ENCODE data around the gene MYO3B. TPM values are rescaled to one million over a fixed set of nuclear protein-coding genes. Genes with fewer than 3 reads are reported as not detected.

MYO3B gene
- total RNA-seq, 1 experiment from 2014 or later: 0.63 TPM

DNA sequence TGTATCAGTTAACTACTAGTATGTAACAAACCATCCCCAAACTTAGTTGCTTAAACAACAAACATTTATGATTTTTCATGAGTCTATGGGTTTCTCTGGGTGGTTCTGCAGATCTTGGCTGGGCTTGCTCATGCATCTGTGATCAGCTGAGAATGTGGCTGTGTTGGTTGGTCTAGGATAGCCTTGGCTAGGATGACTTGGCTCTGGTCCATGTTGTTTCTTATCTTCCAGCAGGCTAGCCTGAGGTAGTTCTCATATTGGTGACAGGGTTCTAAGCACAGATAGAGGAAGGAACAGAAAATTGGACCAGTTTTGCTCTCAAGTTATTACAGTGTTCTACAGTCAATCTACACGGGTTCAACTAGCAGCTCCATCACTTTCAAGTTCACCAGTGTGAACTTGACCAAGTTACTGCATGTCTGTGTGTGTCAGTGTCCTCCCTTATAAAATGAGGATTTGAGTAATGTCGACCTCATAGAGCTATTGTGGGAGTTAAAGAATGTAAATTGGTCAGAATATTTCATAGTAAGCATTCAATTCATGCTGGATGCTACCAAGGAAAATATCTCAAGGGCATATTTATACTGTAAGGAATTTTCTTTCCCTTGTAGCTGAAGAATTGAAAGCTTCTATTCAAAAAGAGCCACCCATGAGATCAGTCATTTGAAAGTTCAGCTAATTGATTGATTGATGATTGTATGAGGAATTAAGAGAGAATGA is 65.3 kb downstream of the MYO3B start:
- no peak overlapping the region for H3K4me2 ChIP-seq (ENCODE audit: insufficient read depth, insufficient read length, low read length)
- no peaks in the 10 kb centered on the region for H3K9me3 ChIP-seq (ENCODE audit: control insufficient read depth, low read depth, low read length)
- H3K9ac ChIP-seq (ENCODE audit: extremely low read depth, insufficient read length, low read length): no peak overlapping the region
- no peak overlapping the region for H3T11ph ChIP-seq (ENCODE audit: low read length)
- H3K27me3 ChIP-seq (ENCODE audit: insufficient read depth, low read length): no peaks in the 10 kb centered on the region
- H3K4me1 ChIP-seq (ENCODE audit: insufficient read depth, low read length): no peaks in the 10 kb centered on the region
- no peaks in the 10 kb centered on the region for H3K23me2 ChIP-seq (ENCODE audit: insufficient read length, low read depth, low read length, poor library complexity, severe bottlenecking)
- H3K4ac ChIP-seq (ENCODE audit: low read depth, low read length): no peak overlapping the region
- Mint-ChIP-seq H3K27ac (no peak overlapping the region), H3K27me3 (ENCODE audit: low read depth) (no peaks in the 10 kb centered on the region), H3K9me3 (no peaks in the 10 kb centered on the region), H3K4me1 (peaks cover 7% of the 10 kb centered on the region in 2 experiments; a peak in 3 of 4 replicates), H3K36me3 (ENCODE audit: insufficient read depth in 1 of 3, low read depth in 3 of 3) (no peaks in the 10 kb centered on the region), H3K4me3 (no peak overlapping the region)
- no peak overlapping the region for H3K23ac ChIP-seq (ENCODE audit: insufficient read length, low read depth, low read length)
- no peak overlapping the region for H4K5ac ChIP-seq (ENCODE audit: insufficient read length, low read depth, low read length)
- H3K14ac ChIP-seq (ENCODE audit: insufficient read depth, low read length): no peak overlapping the region
- no peak overlapping the region for H2BK5ac ChIP-seq (ENCODE audit: insufficient read length, low read length)
- H2AK5ac ChIP-seq (ENCODE audit: insufficient read length, low read length): no peak overlapping the region
- H3K79me1 ChIP-seq (ENCODE audit: insufficient read depth, low read depth, low read length, poor library complexity, severe bottlenecking): no peaks in the 10 kb centered on the region
- H3K27ac ChIP-seq (ENCODE audit: insufficient read length, low read depth, low read length): no peak overlapping the region
- no peak for DNase-seq
- H3K18ac ChIP-seq (ENCODE audit: insufficient read length, low read depth, low read length): no peak overlapping the region
- WGBS (ENCODE audit: extremely low coverage, insufficient read length, low lambda C conversion rate): no CpG with 5 or more reads among the region's 2 CpGs
- no peak overlapping the region for H4K91ac ChIP-seq (ENCODE audit: insufficient read length, low read depth, low read length)
- no peak overlapping the region for H2BK120ac ChIP-seq (ENCODE audit: low read depth, low read length, poor library complexity, severe bottlenecking)
- no peaks in the 10 kb centered on the region for H4K20me1 ChIP-seq (ENCODE audit: control insufficient read depth, insufficient read depth, insufficient read length)
- no peak overlapping the region for H2BK15ac ChIP-seq (ENCODE audit: low read depth, low read length)
- H2BK12ac ChIP-seq (ENCODE audit: insufficient read length, low read depth, low read length): no peak overlapping the region
- no peak overlapping the region for H2AFZ ChIP-seq (ENCODE audit: low read length)
- H3K56ac ChIP-seq (ENCODE audit: insufficient read length, low read depth, low read length): no peak overlapping the region
- TF ChIP-seq, protein P1, sequence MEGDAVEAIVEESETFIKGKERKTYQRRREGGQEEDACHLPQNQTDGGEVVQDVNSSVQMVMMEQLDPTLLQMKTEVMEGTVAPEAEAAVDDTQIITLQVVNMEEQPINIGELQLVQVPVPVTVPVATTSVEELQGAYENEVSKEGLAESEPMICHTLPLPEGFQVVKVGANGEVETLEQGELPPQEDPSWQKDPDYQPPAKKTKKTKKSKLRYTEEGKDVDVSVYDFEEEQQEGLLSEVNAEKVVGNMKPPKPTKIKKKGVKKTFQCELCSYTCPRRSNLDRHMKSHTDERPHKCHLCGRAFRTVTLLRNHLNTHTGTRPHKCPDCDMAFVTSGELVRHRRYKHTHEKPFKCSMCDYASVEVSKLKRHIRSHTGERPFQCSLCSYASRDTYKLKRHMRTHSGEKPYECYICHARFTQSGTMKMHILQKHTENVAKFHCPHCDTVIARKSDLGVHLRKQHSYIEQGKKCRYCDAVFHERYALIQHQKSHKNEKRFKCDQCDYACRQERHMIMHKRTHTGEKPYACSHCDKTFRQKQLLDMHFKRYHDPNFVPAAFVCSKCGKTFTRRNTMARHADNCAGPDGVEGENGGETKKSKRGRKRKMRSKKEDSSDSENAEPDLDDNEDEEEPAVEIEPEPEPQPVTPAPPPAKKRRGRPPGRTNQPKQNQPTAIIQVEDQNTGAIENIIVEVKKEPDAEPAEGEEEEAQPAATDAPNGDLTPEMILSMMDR (conservative IDR thresholded peaks at IDR 0.05): no peak
- H2BK20ac ChIP-seq (ENCODE audit: low read depth, low read length, poor library complexity, severe bottlenecking): no peak overlapping the region
- H3K79me2 ChIP-seq (ENCODE audit: insufficient read depth, low read length): no peaks in the 10 kb centered on the region
- H4K8ac ChIP-seq (replicated peaks; ENCODE audit: insufficient read length, low read depth, low read length): no peak overlapping the region

Measured in H9 (cell line).